HCT116 (cell line): ENCODE measurements around the gene MYO3B. TPM values are rescaled to one million over a fixed set of nuclear protein-coding genes. Genes with fewer than 3 reads are reported as not detected.

Source experiments
- ATAC-seq: fragments of 200-7000 bp; cut with Tn5 transposase; 2 replicates; pipeline ENCODE4 v1.9.1; 2020; ENCODE audit warnings: mild to moderate bottlenecking, moderate library complexity
- BruUV-seq: library from RNA; stranded (reverse); fragments of 400-500 nt; replicated peaks from 2 replicates; lab custom pipeline; 2021; lab: Mats Ljungman, UMichigan
- CTCF ChIA-PET: fragments of 300-600 bp; sonication (Branson Sonifier 250); formaldehyde crosslinking; loops from one replicate; lab custom pipeline; 2021; ENCODE audit warnings: antibody characterized with exemption; lab: Charles Lee
- POLR2A ChIA-PET: fragments of 300-600, 350-600 bp; sonication (Branson Sonifier 250); formaldehyde crosslinking; loops from one replicate; lab custom pipeline; 2021; ENCODE audit warnings: antibody characterized with exemption; lab: Charles Lee
- RAD21 ChIA-PET, 2 experiments: fragments of 300-600 bp; sonication (Branson Sonifier 250); formaldehyde crosslinking; loops; one replicate each; lab custom pipeline; 2023; ENCODE audit warnings: low total read pairs in 2 of 2; ENCODE audit not compliant: uncharacterized antibody in 2 of 2, unreplicated experiment in 2 of 2, low non-redundant PET in 1 of 2; lab: Charles Lee
- DNase-seq: peaks from one replicate; pipeline ENCODE4 v3.0.0-alpha.2; 2010; ENCODE audit warnings: low read depth, low spot score
- H2AFZ ChIP-seq: fragments of 200-600 bp; shearing (Covaris generic), sonication (generic); 2 replicates; pipeline ENCODE4 v1.6.1; 2017; ENCODE audit warnings: low read depth, mixed run types, mixed read lengths, antibody characterized with exemption, low read length; ENCODE audit not compliant: poor library complexity, severe bottlenecking
- H3K27ac ChIP-seq: 2 replicates; pipeline ENCODE4 v1.5.1; 2012; ENCODE audit warnings: low read depth, low read length
- H3K27me3 ChIP-seq: fragments of 200-600 bp; sonication (generic); 2 replicates; pipeline ENCODE4 v1.6.1; 2016; ENCODE audit warnings: mixed run types, low read length, mixed read lengths; ENCODE audit not compliant: insufficient read depth
- H3K36me3 ChIP-seq, 2 experiments: fragments of 200-500 bp in 1 of 2; fragments of 200-600 bp in 1 of 2; sonication (Bioruptor generic) in 1 of 2; sonication (generic) in 1 of 2; 2 replicates each; pipeline versions ENCODE4 v1.5.1 to v1.6.1; 2014 to 2016; ENCODE audit warnings: low read length in 2 of 2, inconsistent platforms in 1 of 2, mixed read lengths in 1 of 2, mixed run types in 1 of 2; ENCODE audit not compliant: insufficient read depth in 2 of 2, control insufficient read depth in 1 of 2
- H3K4me1 ChIP-seq, 2 experiments: fragments of 200-600 bp in 1 of 2; sonication (generic) in 1 of 2; 2 replicates each; pipeline versions ENCODE4 v1.5.1 to v1.6.1; 2012 to 2017; ENCODE audit warnings: low read length in 2 of 2, inconsistent platforms in 1 of 2, mild to moderate bottlenecking in 1 of 2, mixed read lengths in 1 of 2, mixed run types in 1 of 2, moderate library complexity in 1 of 2; ENCODE audit not compliant: insufficient read depth in 2 of 2, control insufficient read depth in 1 of 2
- H3K4me2 ChIP-seq: fragments of 200-600 bp; sonication (generic); 2 replicates; pipeline ENCODE4 v1.6.1; 2017; ENCODE audit warnings: mixed run types, low read length, mixed read lengths
- H3K4me3 ChIP-seq, 2 experiments: fragments of 200-600 bp in 1 of 2; sonication (generic) in 1 of 2; replicated peaks in 1 of 2; 2 replicates each; pipeline ENCODE4 v1.5.1; 2011 to 2016; ENCODE audit warnings: low read length in 2 of 2, control low read depth in 1 of 2, low read depth in 1 of 2, mild to moderate bottlenecking in 1 of 2, mixed read lengths in 1 of 2, mixed run types in 1 of 2
- H3K79me2 ChIP-seq: fragments of 200-600 bp; sonication (generic); 2 replicates; pipeline ENCODE4 v1.6.1; 2017; ENCODE audit warnings: mild to moderate bottlenecking, mixed run types, low read length, moderate library complexity, mixed read lengths; ENCODE audit not compliant: insufficient read depth
- H3K9ac ChIP-seq: fragments of 200-600 bp; sonication (generic); 2 replicates; pipeline ENCODE4 v1.6.1; 2016; ENCODE audit warnings: low read length, mixed read lengths
- H3K9me2 ChIP-seq: fragments of 200-600 bp; sonication (generic), shearing (Covaris generic); 2 replicates; pipeline ENCODE4 v1.6.1; 2017; ENCODE audit warnings: mixed run types, mild to moderate bottlenecking, moderate library complexity; ENCODE audit not compliant: insufficient read depth
- H3K9me3 ChIP-seq, 2 experiments: fragments of 200-500 bp in 1 of 2; fragments of 200-600 bp in 1 of 2; sonication (Bioruptor generic) in 1 of 2; sonication (generic) in 1 of 2; 2 replicates each; pipeline ENCODE4 v1.6.1; 2014 to 2017; ENCODE audit warnings: low read length in 2 of 2, mixed read lengths in 2 of 2, inconsistent platforms in 1 of 2, low read depth in 1 of 2, mild to moderate bottlenecking in 1 of 2, mixed run types in 1 of 2, moderate library complexity in 1 of 2; ENCODE audit not compliant: control insufficient read depth in 1 of 2, insufficient read depth in 1 of 2
- H4K20me1 ChIP-seq: fragments of 200-600 bp; sonication (generic), shearing (Covaris generic); 2 replicates; pipeline ENCODE4 v1.6.1; 2017; ENCODE audit warnings: mixed run types, mild to moderate bottlenecking, moderate library complexity; ENCODE audit not compliant: insufficient read depth
- ATF3 ChIP-seq: IDR thresholded peaks from 2 replicates; pipeline ENCODE4 v1.6.1; 2012
- CEBPB ChIP-seq: IDR thresholded peaks from 2 replicates; pipeline ENCODE4 v1.6.1; 2012; ENCODE audit warnings: low read depth
- CTCF ChIP-seq, 3 experiments: fragments of 200-600 bp in 1 of 3; sonication (generic) in 1 of 3; IDR thresholded peaks in 2 of 3; conservative IDR thresholded peaks in 1 of 3; 2 replicates each; pipeline ENCODE4 v1.5.1; 2012 to 2017; ENCODE audit warnings: low read depth in 2 of 3, low read length in 2 of 3, antibody characterized with exemption in 1 of 3, borderline replicate concordance in 1 of 3, control low read depth in 1 of 3, mild to moderate bottlenecking in 1 of 3, mixed read lengths in 1 of 3, mixed run types in 1 of 3, moderate library complexity in 1 of 3; ENCODE audit not compliant: insufficient read depth in 1 of 3
- EGR1 ChIP-seq: IDR thresholded peaks from 2 replicates; pipeline ENCODE4 v1.6.1; 2012; ENCODE audit warnings: low read depth
- ELF1 ChIP-seq: IDR thresholded peaks from 2 replicates; pipeline ENCODE4 v1.6.1; 2012; ENCODE audit warnings: low read depth, borderline replicate concordance
- EZH2 ChIP-seq: fragments of 200-600 bp; sonication (generic); IDR thresholded peaks from 2 replicates; pipeline ENCODE4 v1.6.1; 2017; ENCODE audit warnings: antibody characterized with exemption, mixed run types
- FOSL1 ChIP-seq: IDR thresholded peaks from 2 replicates; pipeline ENCODE4 v1.6.1; 2012; ENCODE audit warnings: low read depth
- JUND ChIP-seq: IDR thresholded peaks from 2 replicates; pipeline ENCODE4 v1.6.1; 2012
- MAX ChIP-seq: IDR thresholded peaks from 2 replicates; pipeline ENCODE4 v1.6.1; 2012
- POLR2A ChIP-seq: IDR thresholded peaks from 2 replicates; pipeline ENCODE4 v1.7.0; 2011; ENCODE audit warnings: borderline replicate concordance; ENCODE audit not compliant: insufficient read depth, insufficient read length; ENCODE audit errors: extremely low read depth
- POLR2AphosphoS5 ChIP-seq: IDR thresholded peaks from 2 replicates; pipeline ENCODE4 v1.6.1; 2011; ENCODE audit warnings: mild to moderate bottlenecking, low read depth, low read length, moderate library complexity
- RAD21 ChIP-seq: IDR thresholded peaks from 2 replicates; pipeline ENCODE4 v1.6.1; 2012; ENCODE audit warnings: low read depth, mild to moderate bottlenecking
- REST ChIP-seq: IDR thresholded peaks from 2 replicates; pipeline ENCODE4 v1.6.1; 2012; ENCODE audit warnings: low read depth
- SIN3A ChIP-seq: IDR thresholded peaks from 2 replicates; pipeline ENCODE4 v1.6.1; 2012; ENCODE audit warnings: low read depth
- SP1 ChIP-seq: IDR thresholded peaks from 2 replicates; pipeline ENCODE4 v1.6.1; 2012; ENCODE audit warnings: low read depth
- SRF ChIP-seq: IDR thresholded peaks from 2 replicates; pipeline ENCODE4 v1.6.1; 2012; ENCODE audit warnings: low read depth
- TCF7L2 ChIP-seq: IDR thresholded peaks from 2 replicates; pipeline ENCODE4 v1.7.0; 2011; ENCODE audit warnings: borderline replicate concordance, inconsistent platforms; ENCODE audit not compliant: insufficient read depth, insufficient read length; ENCODE audit errors: extremely low read depth
- ZBTB33 ChIP-seq: IDR thresholded peaks from 2 replicates; pipeline ENCODE4 v1.6.1; 2011; ENCODE audit warnings: mild to moderate bottlenecking, low read length, moderate library complexity; ENCODE audit not compliant: insufficient replicate concordance; ENCODE audit errors: extremely low read depth
- ZFX ChIP-seq: fragments of 450-650 bp; IDR thresholded peaks from 2 replicates; pipeline ENCODE4 v1.6.1; 2017
- intact Hi-C: fragments of 100-400 bp; cut with micrococcal nuclease; formaldehyde crosslinking; loops from 2 replicates; pipeline ENCODE4 v1.10.0; 2022
- total RNA-seq: library from RNA; stranded (reverse); gene quantifications from one replicate; pipeline ENCODE4 v1.2.1, GENCODE V29; 2021; ENCODE audit not compliant: unreplicated experiment

Gene MYO3B
- total RNA-seq, 1 experiment from 2014 or later, result not detected

GRCh38 chr2:170224692-170225294, 46.8 kb downstream of the MYO3B start:
- no peak overlapping the region for H3K4me2 ChIP-seq
- BruUV-seq, result no TSS peak
- H2AFZ ChIP-seq, result no peak overlapping the region
- H3K27me3 ChIP-seq, result no peaks in the 10 kb centered on the region
- H3K9me2 ChIP-seq, result no peaks in the 10 kb centered on the region
- no peak overlapping the region for H3K27ac ChIP-seq
- RAD21 ChIA-PET, result no interaction called here
- TF ChIP-seq MAX, result no peak
- no peak for TF ChIP-seq RAD21
- no peak for TF ChIP-seq EGR1
- no peak for TF ChIP-seq SIN3A
- no peak for TF ChIP-seq POLR2AphosphoS5
- no peak for TF ChIP-seq POLR2A
- no peak for TF ChIP-seq EZH2
- no peak for TF ChIP-seq ZBTB33
- TF ChIP-seq JUND, result no peak
- TF ChIP-seq TCF7L2, result no peak
- no peak for TF ChIP-seq FOSL1
- no peak for TF ChIP-seq SRF
- no peak for TF ChIP-seq SP1
- TF ChIP-seq ATF3, result no peak
- TF ChIP-seq ZFX, result no peak
- TF ChIP-seq REST, result no peak
- TF ChIP-seq ELF1, result no peak
- TF ChIP-seq CEBPB, result no peak
- no peak for TF ChIP-seq CTCF (IDR thresholded peaks at IDR 0.05 in 2 of 3, conservative IDR thresholded peaks at IDR 0.05 in 1 of 3; ENCODE audit: borderline replicate concordance in 1 of 3, insufficient read depth in 1 of 3, low read depth in 2 of 3, low read length in 2 of 3)
- H3K4me3 ChIP-seq, result no peak overlapping the region
- POLR2A ChIA-PET, result no interaction called here
- DNase-seq (no peak), ATAC-seq (no peak)
- CTCF ChIA-PET, result no interaction called here
- H3K79me2 ChIP-seq, result no peaks in the 10 kb centered on the region
- H3K36me3 ChIP-seq, result no peaks in the 10 kb centered on the region
- no peaks in the 10 kb centered on the region for H3K9me3 ChIP-seq
- intact Hi-C loops, result loop anchor here (5.0 kb wide), 1 partner anchor 292 kb away; no protein-coding TSS in a partner anchor
- H3K4me1 ChIP-seq, result peaks cover 11 to 16% of the 10 kb centered on the region in 2 experiments; a peak in 2 of 4 replicates
- no peaks in the 10 kb centered on the region for H4K20me1 ChIP-seq
- no peak overlapping the region for H3K9ac ChIP-seq
